ENCODE measurements around the gene CTRB2. TPM values are rescaled to one million over a fixed set of nuclear protein-coding genes. Genes with fewer than 3 reads are reported as not detected.

Gene CTRB2
- total RNA-seq, 1 donor from 2014 or later = not detected

- Histone ChIP-seq H3K27me3 (no peaks in the 10 kb centered on the region), H3K27ac (peak overlapping the region; percentile 86), H3K9me3 (no peaks in the 10 kb centered on the region), H3K36me3 (peaks cover 0 to 41% of the 10 kb centered on the region in 2 donors), H3K4me3 (no peak overlapping the region), H3K4me1 (peaks cover 51% of the 10 kb centered on the region)
- TF ChIP-seq CTCF (IDR thresholded peaks at IDR 0.05) = no peak
- TF ChIP-seq POLR2AphosphoS5 (IDR thresholded peaks at IDR 0.05; ENCODE audit: insufficient read depth in 1 of 2, low read depth in 1 of 2) = peak in 1 of 2 donors; percentile 9
- no peak for DNase-seq (ENCODE audit: extremely low spot score in 2 of 2)
- intact Hi-C loops (cut with DNase I) = loop anchor here (5.0 kb wide), 1 partner anchor 152 kb away; no protein-coding TSS in a partner anchor
Measured at GRCh38 chr16:75234856-75235696, 28.1 kb upstream of the CTRB2 start.

GRCh38 chr16:75233611-75233938 lies 26.6 kb upstream of the CTRB2 start:
- peak overlapping the region; percentile 86 for H3K27ac ChIP-seq

GRCh38 chr16:75231570-75231969 lies 24.6 kb upstream of the CTRB2 start:
- Histone ChIP-seq H3K27me3 (no peaks in the 10 kb centered on the region), H3K4me1 (peaks cover 18% of the 10 kb centered on the region), H3K9me3 (no peaks in the 10 kb centered on the region), H3K27ac (no peak overlapping the region), H3K4me3 (no peak overlapping the region), H3K36me3 (peaks cover 0 to 64% of the 10 kb centered on the region in 2 donors)
- no peak for DNase-seq (ENCODE audit: extremely low spot score in 2 of 2)
- TF ChIP-seq POLR2A (IDR thresholded peaks at IDR 0.05) (no peak), POLR2AphosphoS5 (IDR thresholded peaks at IDR 0.05; ENCODE audit: insufficient read depth in 1 of 2, low read depth in 1 of 2) (no peak), CTCF (IDR thresholded peaks at IDR 0.05) (no peak)
- intact Hi-C loops (cut with DNase I) = no loop called here

More at GRCh38 chr16:75233611-75233938, 26.6 kb upstream of the CTRB2 start:
- no peaks in the 10 kb centered on the region for H3K9me3 ChIP-seq
- no peak for DNase-seq (ENCODE audit: extremely low spot score in 2 of 2)
- H3K36me3 ChIP-seq = peaks cover 0 to 56% of the 10 kb centered on the region in 2 donors
- TF ChIP-seq POLR2AphosphoS5 (IDR thresholded peaks at IDR 0.05; ENCODE audit: insufficient read depth in 1 of 2, low read depth in 1 of 2) (no peak), POLR2A (IDR thresholded peaks at IDR 0.05) (no peak), CTCF (IDR thresholded peaks at IDR 0.05) (no peak)
- H3K4me1 ChIP-seq = peaks cover 36% of the 10 kb centered on the region
- no peaks in the 10 kb centered on the region for H3K27me3 ChIP-seq
- H3K4me3 ChIP-seq = no peak overlapping the region
- intact Hi-C loops (cut with DNase I) = no loop called here

GRCh38 chr16:75230471-75231110 lies 23.6 kb upstream of the CTRB2 start:
- Histone ChIP-seq H3K27me3 (no peaks in the 10 kb centered on the region), H3K36me3 (peaks cover 0 to 63% of the 10 kb centered on the region in 2 donors), H3K4me3 (no peak overlapping the region), H3K9me3 (no peaks in the 10 kb centered on the region), H3K27ac (no peak overlapping the region), H3K4me1 (peaks cover 18% of the 10 kb centered on the region)
- intact Hi-C loops (cut with DNase I) = no loop called here
- no peak for DNase-seq (ENCODE audit: extremely low spot score in 2 of 2)
- TF ChIP-seq POLR2A (IDR thresholded peaks at IDR 0.05) (no peak), POLR2AphosphoS5 (IDR thresholded peaks at IDR 0.05; ENCODE audit: insufficient read depth in 1 of 2, low read depth in 1 of 2) (no peak), CTCF (IDR thresholded peaks at IDR 0.05) (no peak)
